ENCODE data around the gene GLT1D1. TPM values are rescaled to one million over a fixed set of nuclear protein-coding genes. Genes with fewer than 3 reads are reported as not detected.
A peak's percentile ranks its signal among the peaks of the same experiment; 100 is the strongest.

GLT1D1 gene
- polyA plus RNA-seq, 4 donors, result 1.7 to 2.0 (median 1.8) TPM

DNA sequence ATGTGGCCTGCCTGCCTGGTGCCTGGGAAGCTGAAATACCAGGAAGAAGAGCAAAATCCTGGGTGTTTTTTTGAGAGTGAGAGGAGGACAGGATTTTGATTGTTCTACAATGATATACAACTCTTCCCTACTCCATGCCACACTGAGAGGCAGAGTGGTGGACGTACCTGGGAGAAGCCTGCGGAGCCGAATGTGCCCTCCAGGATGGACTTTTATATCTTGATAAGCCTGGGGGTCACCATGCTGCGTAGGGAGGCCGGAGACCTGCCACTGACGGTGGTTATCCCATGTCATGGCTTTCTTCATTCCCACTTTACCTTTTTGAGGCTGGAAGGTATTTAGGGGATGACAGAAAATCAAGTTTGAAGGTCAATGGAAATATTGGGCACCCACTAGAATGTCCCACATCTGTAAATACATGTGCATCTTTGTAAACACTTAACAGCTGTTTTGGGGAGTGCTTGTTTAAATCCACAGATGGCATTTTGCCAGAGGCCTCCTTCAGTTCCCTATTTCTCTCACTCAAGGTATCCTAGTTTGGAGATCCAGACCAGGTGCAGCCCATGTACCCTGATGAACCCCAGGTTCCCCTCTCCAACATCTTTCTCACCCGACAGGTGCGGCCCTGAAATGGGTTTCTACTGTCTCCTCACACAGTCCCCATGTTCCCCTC lies 1.1 kb upstream of the GLT1D1 start:
- no peak for DNase-seq (ENCODE audit: low read depth in 4 of 4, low spot score in 3 of 4)

GRCh38 chr12:128853600-128854197 lies 421 bp downstream of the GLT1D1 start:
- DNase-seq (ENCODE audit: low read depth in 4 of 4, low spot score in 3 of 4), result no peak

DNA sequence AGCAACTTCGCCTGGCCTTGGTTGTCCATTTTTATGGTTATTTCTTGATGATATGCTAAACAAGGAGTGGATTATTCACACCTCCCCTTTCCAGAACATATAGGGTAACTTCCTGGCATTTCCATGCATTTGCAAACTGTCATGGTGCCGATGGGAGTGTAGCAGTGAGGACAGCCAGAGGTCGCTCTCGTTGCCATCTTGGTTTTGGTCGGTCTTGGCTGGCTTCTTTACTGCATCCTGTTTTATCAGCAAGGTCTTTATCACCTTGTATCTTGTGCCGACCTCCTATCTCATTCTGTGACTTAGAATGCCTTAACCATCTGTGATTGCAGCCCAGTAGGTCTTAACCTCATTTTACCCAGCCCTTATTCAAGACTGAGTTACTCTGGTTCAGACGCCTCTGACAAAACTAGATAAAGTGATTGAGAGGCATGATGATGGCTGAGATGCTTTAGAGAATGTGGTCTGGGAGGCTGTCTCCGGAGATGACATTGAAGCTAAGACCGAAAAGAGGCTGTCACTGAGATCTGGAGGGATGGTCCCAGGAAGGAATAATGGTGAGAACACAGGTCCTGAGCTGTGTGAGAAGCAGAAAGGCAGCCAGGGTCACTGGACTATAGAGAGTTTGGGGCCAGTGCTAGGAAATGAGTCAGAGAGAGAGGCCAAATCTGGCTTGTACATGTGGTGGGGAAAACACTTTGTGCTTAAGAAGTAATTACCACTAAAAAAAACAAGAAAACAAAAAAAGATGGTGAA lies 2.9 kb downstream of the GLT1D1 start:
- no peak for DNase-seq (ENCODE audit: low read depth in 4 of 4, low spot score in 3 of 4)

DNA sequence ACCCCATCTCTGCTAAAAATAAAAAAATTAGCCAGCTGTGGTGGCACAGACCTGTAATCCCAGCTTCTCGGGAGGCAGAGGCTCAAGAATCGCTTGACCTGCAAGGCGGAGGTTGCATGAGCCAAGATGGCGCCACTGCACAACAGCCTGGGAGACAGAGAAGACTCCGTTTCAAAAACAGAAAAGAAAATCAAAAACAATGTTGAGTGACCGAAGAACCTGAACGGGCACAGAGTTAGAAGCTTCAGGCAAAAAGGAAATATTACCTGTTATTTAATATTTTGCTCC lies 3.5 kb downstream of the GLT1D1 start:
- DNase-seq (ENCODE audit: low read depth in 4 of 4, low spot score in 3 of 4), result no peak

DNA sequence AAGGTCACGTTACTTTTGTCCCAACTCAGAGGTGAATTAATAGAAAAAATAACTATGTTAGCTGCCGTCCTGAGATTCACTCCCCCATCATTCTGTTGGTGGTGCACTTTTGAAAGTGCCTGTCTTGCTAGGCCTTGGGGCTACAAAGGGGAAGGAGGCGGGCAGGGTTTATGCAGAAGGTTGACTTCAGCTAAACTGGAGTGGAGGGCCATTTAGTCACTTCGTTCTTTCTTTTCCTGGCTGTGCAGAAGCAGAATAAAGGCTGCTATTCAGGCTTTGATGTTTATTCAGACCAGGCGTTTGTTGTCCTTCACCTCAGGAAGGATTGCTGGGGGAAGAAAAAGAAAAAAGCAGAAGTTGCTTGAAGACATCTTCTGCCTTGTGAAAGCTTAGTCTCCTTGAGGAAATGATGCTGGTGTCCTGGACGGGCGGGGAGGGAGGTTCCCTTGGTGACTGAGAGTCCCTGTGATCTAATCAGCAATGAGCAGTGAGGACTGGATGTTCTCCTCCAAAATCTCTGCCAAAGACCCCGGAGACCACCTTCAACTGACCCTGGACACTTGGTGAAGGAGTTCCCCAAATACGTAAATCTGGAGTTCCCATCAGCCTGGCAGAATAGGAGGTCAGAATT lies 4.0 kb downstream of the GLT1D1 start:
- DNase-seq (ENCODE audit: low read depth in 4 of 4, low spot score in 3 of 4), result no peak

GRCh38 chr12:128859311-128859710 lies 6.0 kb downstream of the GLT1D1 start:
- DNase-seq (ENCODE audit: low read depth in 4 of 4, low spot score in 3 of 4), result no peak

GRCh38 chr12:128861226-128862016 lies 8.1 kb downstream of the GLT1D1 start:
- DNase-seq (ENCODE audit: low read depth in 4 of 4, low spot score in 3 of 4), result no peak

GRCh38 chr12:128863957-128864356 lies 10.7 kb downstream of the GLT1D1 start:
- no peak for DNase-seq (ENCODE audit: low read depth in 4 of 4, low spot score in 3 of 4)

DNA sequence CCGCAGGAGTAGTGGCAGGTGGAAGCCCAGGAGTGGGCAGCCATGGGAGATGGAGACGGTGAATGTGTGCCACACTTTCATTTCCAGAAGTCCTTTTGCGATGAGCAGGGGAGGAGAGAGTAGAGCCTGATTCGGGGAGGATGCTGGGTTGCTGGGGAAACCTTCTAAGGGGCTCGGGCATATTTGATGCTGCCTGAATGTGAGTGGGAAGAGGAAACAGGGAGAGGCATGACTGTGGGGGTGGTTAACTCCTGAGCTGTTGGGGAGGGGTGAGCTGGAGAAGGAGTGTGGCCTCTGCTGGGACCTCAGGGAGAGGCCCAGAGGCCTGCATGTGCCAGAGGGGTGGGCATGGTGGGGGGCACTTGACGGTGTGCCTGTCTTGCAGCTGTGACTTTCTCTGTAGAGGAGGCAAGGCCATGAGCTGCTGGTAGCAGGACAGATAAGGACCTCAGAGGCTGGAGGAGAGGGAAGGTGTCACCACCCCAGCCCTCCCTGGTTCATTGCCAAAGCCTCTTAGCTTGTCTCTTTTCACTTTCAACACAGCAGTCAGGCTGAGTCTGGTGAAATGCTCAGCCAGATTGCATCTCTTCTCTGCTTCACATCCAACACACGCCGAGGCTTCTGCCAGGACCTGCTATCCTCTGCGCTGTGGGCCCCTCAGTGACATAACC lies 11.4 kb downstream of the GLT1D1 start:
- no peak for DNase-seq (ENCODE audit: low read depth in 4 of 4, low spot score in 3 of 4)

DNA sequence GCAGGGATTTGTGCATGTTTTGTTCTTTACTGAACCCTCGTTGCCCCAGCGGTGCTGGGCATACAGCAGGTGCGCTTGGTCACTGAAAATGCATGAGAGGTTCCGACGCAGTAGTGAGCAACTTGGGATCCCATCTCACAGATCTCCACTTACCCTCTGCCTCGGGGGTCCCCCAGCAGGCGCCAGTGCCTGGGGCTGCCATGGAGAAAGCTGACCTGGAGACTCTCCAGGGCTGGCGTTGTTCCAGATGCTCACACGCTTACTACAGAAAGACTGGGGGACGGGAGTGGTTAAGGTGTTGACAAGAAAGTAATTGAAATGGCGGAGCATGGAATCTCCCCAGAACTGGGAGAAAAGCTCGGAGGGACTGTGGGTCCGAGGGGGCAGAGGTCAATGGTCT lies 14.2 kb downstream of the GLT1D1 start:
- DNase-seq (ENCODE audit: low read depth in 4 of 4, low spot score in 3 of 4), result no peak

GRCh38 chr12:128871516-128871892 lies 18.2 kb downstream of the GLT1D1 start:
- no peak for DNase-seq (ENCODE audit: low read depth in 4 of 4, low spot score in 3 of 4)

DNA sequence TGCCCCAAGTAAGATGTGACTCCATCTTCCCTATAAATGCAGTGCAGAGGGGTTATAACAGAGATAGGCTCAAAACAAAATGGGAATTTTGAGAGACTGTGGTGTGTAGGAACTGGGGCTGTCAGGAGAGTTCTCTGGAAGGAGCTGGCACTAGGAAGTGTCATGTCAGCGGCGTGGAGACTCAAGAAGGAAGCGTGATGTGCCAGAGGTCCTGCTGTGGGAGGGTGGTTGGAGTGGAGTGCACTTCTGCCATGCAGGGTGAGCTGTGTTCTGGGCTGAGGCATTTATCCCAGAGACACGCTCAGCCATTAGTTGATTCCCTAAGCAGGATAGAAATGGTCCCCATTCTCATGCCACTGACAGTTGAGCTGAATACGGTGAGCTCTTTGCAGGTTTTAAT lies 19.0 kb downstream of the GLT1D1 start:
- no peak for DNase-seq (ENCODE audit: low read depth in 4 of 4, low spot score in 3 of 4)

- DNase-seq (ENCODE audit: low read depth in 4 of 4, low spot score in 3 of 4), result no peak
These were observed 23.3 kb downstream of the GLT1D1 start for GRCh38 chr12:128876559-128876958.

DNA sequence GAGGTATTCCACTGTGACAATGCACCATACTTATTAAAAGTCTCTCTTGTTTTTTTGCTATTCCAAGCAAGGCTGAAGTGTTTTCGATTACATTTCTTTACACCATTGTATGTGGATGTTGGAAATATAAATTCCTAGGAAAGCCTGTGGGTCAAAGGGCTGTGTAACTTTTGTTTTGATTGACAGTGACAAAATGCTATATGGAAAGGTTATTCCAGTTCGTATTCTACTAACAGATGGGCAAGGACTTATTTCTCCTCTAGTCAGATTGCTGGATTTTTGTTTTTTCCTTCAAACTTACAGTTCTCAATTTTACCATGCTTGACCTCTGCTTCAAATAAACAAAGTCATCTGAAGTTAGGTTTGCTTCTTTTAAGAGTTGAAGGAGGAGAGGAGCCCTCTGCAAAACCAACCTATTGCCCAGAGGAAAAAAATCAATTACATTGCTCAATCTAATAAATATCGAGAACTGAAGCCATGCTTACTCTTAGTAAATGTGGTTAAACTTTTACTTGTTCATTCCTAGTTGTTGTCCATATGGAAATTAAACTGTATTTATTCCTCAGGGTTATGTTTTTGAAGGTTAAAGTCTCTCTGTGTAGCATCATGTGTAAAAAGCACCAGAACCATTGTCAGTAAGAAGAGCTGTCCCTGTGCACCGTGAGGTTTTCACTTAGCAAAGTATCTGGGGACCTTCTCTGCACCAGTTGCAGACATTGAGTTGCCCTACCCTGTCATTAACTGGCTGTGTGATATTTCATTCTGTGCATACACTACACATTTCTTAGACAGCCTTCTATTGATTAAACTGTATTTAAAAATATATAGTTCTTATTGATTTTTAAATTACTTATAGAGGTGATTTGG lies 26.9 kb downstream of the GLT1D1 start:
- DNase-seq (ENCODE audit: low read depth in 4 of 4, low spot score in 3 of 4), result no peak

DNA sequence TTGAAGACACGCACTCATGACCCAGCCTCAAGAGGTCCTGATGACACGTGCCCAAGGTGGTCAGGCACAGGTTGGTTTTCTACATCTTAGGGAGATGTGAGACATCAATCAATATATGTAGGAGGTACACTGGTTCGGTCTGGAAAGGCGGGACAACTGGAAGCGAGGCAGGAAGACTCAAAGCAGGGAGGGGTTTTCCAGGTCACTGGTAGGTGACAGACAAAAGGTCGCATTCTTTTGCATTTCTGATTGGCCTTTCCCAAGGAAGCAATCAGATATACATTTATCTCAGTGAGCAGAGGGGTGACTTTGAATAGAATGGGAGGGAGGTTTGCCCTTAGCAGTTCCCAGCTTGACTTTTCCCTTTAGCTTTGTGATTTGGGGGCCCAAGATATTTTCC lies 38.6 kb downstream of the GLT1D1 start:
- no peak for DNase-seq (ENCODE audit: low read depth in 4 of 4, low spot score in 3 of 4)

GRCh38 chr12:128903236-128903635 lies 50.0 kb downstream of the GLT1D1 start:
- no peak for DNase-seq (ENCODE audit: low read depth in 4 of 4, low spot score in 3 of 4)

DNA sequence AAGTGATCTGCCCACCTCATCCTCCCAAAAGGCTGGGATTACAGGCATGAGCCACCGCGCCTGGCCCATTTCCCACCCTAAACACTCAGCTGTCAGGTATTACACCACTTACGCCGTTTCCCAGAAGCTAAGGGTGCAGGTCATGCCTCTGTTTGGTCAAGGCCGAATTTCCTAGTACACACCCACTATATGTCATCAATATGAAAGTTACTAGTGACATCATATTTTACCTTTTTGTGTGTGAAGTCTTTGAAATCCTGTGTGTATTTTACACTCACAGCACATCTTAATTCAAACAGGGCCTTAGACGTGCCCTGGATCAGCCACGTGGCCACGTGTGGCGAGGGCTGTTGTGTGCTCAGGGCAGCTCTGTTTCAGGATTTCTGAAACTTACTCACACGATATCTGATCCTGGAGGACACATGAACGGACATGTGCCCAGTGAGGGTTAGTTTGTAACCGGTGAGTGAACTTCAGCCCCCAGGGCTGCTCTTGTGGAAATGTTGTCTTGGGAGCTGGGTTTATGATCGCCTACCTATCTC lies 51.8 kb downstream of the GLT1D1 start:
- peak in 2 of 4 donors; percentile 0 to 1 for DNase-seq (ENCODE audit: low read depth in 4 of 4, low spot score in 3 of 4)

DNA sequence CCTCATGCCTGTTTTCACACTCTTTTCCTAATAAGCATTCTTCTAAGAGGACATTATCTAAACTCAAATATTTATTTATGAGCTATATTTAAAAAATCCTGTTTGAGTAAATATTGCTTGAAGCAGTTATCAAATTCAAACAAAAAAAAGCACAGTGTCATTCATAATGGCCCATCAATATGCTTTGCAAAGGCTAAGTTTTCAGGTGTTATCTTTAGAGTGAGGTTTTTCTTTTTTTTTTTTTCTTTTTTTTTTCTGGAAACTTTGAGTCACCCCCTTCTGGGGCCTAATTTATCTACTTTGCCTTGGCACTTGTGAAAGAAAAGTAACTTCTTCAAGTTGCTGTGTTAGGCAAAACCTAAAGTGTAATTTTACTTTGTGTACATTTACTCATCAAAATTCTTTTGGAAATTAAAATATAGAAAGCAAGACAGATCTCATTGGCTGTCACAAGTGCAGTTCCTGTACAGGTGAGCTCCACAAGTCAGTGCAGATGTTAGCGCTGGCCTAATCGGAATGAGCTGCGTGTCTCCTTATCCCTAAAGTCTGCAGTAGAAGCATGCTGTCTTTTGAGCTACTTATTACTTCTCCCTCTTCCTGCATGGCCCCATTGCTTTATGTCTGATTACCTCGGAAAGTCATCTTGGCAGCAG lies 53.3 kb downstream of the GLT1D1 start:
- no peak for DNase-seq (ENCODE audit: low read depth in 4 of 4, low spot score in 3 of 4)

GRCh38 chr12:128908254-128908653 lies 55.0 kb downstream of the GLT1D1 start:
- DNase-seq (ENCODE audit: low read depth in 4 of 4, low spot score in 3 of 4), result no peak
